ENCODE data around the gene KAT2B.
"Not testable (repeated sequence)": the region's sequence is repeated elsewhere in the genome, so short reads cannot be mapped to it uniquely, and the experiment has no call there.

KAT2B gene

DNA sequence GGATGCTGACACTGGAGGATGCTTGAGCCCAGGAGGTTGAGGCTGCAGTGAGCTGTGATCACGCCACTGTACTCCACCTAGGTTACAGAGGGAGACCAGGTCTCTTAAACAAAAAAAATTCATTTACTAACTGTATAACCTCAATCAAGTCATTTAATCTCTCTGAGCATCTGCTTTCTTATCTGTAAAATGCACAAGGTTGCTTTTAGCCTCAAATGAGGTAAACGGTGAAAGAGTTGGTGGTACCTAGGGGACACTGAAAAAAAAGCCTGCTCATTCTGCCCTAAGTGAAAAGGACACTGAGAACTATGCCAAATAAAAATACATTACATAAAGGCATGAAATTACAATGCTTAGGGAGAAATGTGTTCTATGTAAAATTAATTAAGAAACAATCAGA, 31.6 kb upstream of the KAT2B start:
- Histone ChIP-seq H3K4me1 (ENCODE audit: control insufficient read depth in 1 of 2, insufficient read depth in 1 of 2, low read depth in 1 of 2, low read length in 1 of 2) (no peaks in the 10 kb centered on the region), H3K36me3 (no peaks in the 10 kb centered on the region), H3K27ac (no peak overlapping the region), H3K4me3 (ENCODE audit: low read depth in 1 of 2, low read length in 1 of 2) (no peak overlapping the region), H3K9me3 (no peaks in the 10 kb centered on the region), H3K27me3 (no peaks in the 10 kb centered on the region)
- TF ChIP-seq, protein P1, sequence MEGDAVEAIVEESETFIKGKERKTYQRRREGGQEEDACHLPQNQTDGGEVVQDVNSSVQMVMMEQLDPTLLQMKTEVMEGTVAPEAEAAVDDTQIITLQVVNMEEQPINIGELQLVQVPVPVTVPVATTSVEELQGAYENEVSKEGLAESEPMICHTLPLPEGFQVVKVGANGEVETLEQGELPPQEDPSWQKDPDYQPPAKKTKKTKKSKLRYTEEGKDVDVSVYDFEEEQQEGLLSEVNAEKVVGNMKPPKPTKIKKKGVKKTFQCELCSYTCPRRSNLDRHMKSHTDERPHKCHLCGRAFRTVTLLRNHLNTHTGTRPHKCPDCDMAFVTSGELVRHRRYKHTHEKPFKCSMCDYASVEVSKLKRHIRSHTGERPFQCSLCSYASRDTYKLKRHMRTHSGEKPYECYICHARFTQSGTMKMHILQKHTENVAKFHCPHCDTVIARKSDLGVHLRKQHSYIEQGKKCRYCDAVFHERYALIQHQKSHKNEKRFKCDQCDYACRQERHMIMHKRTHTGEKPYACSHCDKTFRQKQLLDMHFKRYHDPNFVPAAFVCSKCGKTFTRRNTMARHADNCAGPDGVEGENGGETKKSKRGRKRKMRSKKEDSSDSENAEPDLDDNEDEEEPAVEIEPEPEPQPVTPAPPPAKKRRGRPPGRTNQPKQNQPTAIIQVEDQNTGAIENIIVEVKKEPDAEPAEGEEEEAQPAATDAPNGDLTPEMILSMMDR (IDR thresholded peaks at IDR 0.05), result no peak

DNA sequence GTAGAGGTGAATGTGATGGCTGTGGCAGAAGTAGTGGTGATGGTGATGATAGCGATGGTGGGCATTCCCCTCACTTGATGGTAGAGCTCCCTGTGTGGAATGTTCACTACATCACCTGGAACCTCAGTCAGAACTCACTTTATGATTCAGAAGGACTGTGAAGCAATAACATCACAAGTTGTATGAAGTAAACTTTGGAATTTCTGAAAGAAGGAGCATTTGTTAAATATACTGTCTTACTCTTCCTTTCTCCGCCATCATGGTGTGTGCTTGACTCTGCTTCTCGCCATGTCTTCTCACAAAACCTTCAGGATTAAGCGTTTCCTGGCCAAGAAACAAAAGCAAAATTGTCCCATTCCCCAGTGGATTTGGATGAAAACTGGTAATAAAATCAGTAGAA, 28.1 kb upstream of the KAT2B start, which contains the start of gene PP2D1:
Gene PP2D1, minus strand, starts transcription at position 101 of the 400 bp plus-strand sequence. CDS start 192 bp downstream, outside the sequence.
- Histone ChIP-seq H3K4me3 (ENCODE audit: low read depth in 1 of 2, low read length in 1 of 2) (no peak within 1 kb of the TSS), H3K27ac (no peak within 1 kb of the TSS), H3K9me3 (no peaks in the 10 kb centered on the region), H3K27me3 (no peaks in the 10 kb centered on the region), H3K4me1 (ENCODE audit: control insufficient read depth in 1 of 2, insufficient read depth in 1 of 2, low read depth in 1 of 2, low read length in 1 of 2) (no peaks in the 10 kb centered on the region), H3K36me3 (no peaks in the 10 kb centered on the region)
- TF ChIP-seq, protein P1 (IDR thresholded peaks at IDR 0.05), result no peak

DNA sequence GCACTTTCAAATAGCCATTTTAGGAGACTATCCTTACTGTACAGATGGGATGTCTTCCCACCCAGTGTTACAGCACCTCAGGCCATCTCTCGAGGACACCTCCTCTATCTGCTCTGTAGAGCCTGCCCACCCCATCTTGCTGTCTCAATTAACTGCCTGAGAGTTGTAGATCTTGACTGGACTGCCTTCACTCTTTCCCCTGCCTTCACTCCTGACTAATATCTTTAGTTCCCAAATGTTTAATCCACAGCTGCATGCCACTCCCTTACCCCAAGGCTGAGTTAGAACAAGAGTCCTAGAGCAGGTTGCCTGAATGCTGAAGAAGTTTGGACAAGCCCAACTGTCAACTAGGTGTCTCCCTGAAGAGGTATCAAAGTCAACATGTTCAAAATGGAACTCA, 26.9 kb upstream of the KAT2B start:
- H3K9me3 ChIP-seq, result no peaks in the 10 kb centered on the region
- no peak overlapping the region for H3K4me3 ChIP-seq (ENCODE audit: low read depth in 1 of 2, low read length in 1 of 2)
- no peaks in the 10 kb centered on the region for H3K27me3 ChIP-seq
- TF ChIP-seq, protein P1 (IDR thresholded peaks at IDR 0.05), result no peak
- no peaks in the 10 kb centered on the region for H3K36me3 ChIP-seq
- no peaks in the 10 kb centered on the region for H3K4me1 ChIP-seq (ENCODE audit: control insufficient read depth in 1 of 2, insufficient read depth in 1 of 2, low read depth in 1 of 2, low read length in 1 of 2)
- H3K27ac ChIP-seq, result no peak overlapping the region

DNA sequence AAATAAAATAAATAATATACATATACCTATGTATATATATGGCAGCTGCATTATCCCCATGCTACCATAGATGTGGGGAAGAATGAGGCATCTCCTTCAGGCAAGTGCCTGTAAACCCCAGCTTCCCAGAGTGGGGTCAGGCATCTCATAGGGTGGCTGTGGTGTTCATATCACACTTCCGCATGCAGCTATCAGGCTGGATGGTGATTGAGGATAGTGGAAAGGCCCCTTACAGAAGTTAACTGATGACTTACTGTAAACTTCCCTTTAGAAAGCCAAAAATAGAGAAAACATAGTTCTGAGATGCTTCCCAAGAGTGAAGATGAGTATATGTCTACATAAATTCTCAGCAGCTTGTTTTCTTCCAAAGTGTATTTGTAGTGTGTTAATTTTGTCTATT, 24.7 kb upstream of the KAT2B start:
- H3K27ac ChIP-seq, result no peak overlapping the region
- no peaks in the 10 kb centered on the region for H3K4me1 ChIP-seq (ENCODE audit: control insufficient read depth in 1 of 2, insufficient read depth in 1 of 2, low read depth in 1 of 2, low read length in 1 of 2)
- TF ChIP-seq, protein P1 (IDR thresholded peaks at IDR 0.05), result no peak
- H3K9me3 ChIP-seq, result no peaks in the 10 kb centered on the region
- no peak overlapping the region for H3K4me3 ChIP-seq (ENCODE audit: low read depth in 1 of 2, low read length in 1 of 2)
- no peaks in the 10 kb centered on the region for H3K36me3 ChIP-seq
- no peaks in the 10 kb centered on the region for H3K27me3 ChIP-seq

DNA sequence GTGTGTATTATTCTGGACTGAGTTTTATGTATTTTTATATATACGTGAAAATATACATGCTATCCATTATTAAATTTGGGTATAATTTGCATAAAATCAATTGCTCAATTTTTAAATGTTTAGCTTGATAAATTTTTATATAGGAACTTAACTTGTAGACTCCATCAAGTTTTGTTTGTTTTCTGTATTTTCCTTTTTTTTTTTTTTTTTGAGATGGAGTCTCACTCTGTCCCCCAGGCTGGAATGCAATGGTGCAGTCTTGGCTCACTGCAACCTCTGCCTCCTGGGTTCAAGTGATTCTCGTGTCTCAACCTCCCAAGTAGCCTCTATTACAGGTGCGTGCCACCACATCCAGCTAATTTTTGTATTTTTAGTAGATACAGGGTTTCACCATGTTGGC, 24.2 kb upstream of the KAT2B start:
- not testable (repeated sequence) for H3K4me3 ChIP-seq (ENCODE audit: low read depth in 1 of 2, low read length in 1 of 2); H3K4me1 ChIP-seq (ENCODE audit: control insufficient read depth in 1 of 2, insufficient read depth in 1 of 2, low read depth in 1 of 2, low read length in 1 of 2); H3K27me3 ChIP-seq; H3K36me3 ChIP-seq; H3K9me3 ChIP-seq; H3K27ac ChIP-seq

DNA sequence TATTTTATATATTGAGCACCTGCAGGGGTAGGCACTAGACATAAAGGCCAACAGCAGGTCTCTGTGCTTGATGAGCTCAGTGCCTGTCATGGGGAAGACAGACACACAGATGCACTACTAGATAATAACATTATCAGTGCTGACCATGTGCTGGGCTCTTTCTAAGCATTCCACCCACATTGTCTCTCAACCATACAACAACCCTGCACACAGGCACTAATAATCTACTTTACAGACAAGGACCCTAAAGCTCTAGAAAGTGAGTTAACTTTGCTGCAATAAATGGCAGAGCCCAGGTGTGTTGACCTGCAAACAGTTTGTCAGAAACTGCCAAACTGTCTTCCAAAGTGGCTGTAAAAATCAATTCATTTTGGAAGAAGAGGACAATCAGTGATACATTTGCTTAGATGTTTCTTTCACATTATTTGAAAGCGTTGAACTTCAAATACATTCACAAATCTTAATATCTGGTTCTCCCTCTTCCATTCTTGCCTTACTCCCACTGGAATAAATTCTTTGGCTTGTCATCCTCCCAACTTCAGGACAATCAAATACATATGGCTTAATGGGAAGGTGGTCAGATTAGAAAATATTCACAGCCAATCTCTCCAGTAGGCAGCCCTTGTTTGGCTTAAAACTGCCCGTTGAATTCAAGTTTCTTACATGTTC, 17.2 kb upstream of the KAT2B start:
- Histone ChIP-seq H3K27ac (peak overlapping the region; percentile 13), H3K27me3 (no peaks in the 10 kb centered on the region), H3K36me3 (no peaks in the 10 kb centered on the region), H3K4me3 (ENCODE audit: low read depth in 1 of 2, low read length in 1 of 2) (no peak overlapping the region), H3K4me1 (ENCODE audit: control insufficient read depth in 1 of 2, insufficient read depth in 1 of 2, low read depth in 1 of 2, low read length in 1 of 2) (peaks cover 8 to 16% of the 10 kb centered on the region in 2 experiments), H3K9me3 (no peaks in the 10 kb centered on the region)
- TF ChIP-seq, protein P1 (IDR thresholded peaks at IDR 0.05), result no peak

All from neutrophil (primary cell).